HCT116 (cell line): ENCODE measurements around the gene YKT6. TPM values are rescaled to one million over a fixed set of nuclear protein-coding genes. Genes with fewer than 3 reads are reported as not detected.

ENCODE experiments used
- ATAC-seq: fragments of 200-7000 bp; cut with Tn5 transposase; 2 replicates; pipeline ENCODE4 v1.9.1; 2020; ENCODE audit warnings: mild to moderate bottlenecking, moderate library complexity
- BruUV-seq: library from RNA; stranded (reverse); fragments of 400-500 nt; replicated peaks from 2 replicates; lab custom pipeline; 2021; lab: Mats Ljungman, UMichigan
- CTCF ChIA-PET: fragments of 300-600 bp; sonication (Branson Sonifier 250); formaldehyde crosslinking; loops from one replicate; lab custom pipeline; 2021; ENCODE audit warnings: antibody characterized with exemption; lab: Charles Lee
- POLR2A ChIA-PET: fragments of 300-600, 350-600 bp; sonication (Branson Sonifier 250); formaldehyde crosslinking; loops from one replicate; lab custom pipeline; 2021; ENCODE audit warnings: antibody characterized with exemption; lab: Charles Lee
- RAD21 ChIA-PET, 2 experiments: fragments of 300-600 bp; sonication (Branson Sonifier 250); formaldehyde crosslinking; loops; one replicate each; lab custom pipeline; 2023; ENCODE audit warnings: low total read pairs in 2 of 2; ENCODE audit not compliant: uncharacterized antibody in 2 of 2, unreplicated experiment in 2 of 2, low non-redundant PET in 1 of 2; lab: Charles Lee
- DNase-seq: peaks from one replicate; pipeline ENCODE4 v3.0.0-alpha.2; 2010; ENCODE audit warnings: low read depth, low spot score
- H2AFZ ChIP-seq: fragments of 200-600 bp; shearing (Covaris generic), sonication (generic); 2 replicates; pipeline ENCODE4 v1.6.1; 2017; ENCODE audit warnings: low read depth, mixed run types, mixed read lengths, antibody characterized with exemption, low read length; ENCODE audit not compliant: poor library complexity, severe bottlenecking
- H3K27ac ChIP-seq: 2 replicates; pipeline ENCODE4 v1.5.1; 2012; ENCODE audit warnings: low read depth, low read length
- H3K27me3 ChIP-seq: fragments of 200-600 bp; sonication (generic); 2 replicates; pipeline ENCODE4 v1.6.1; 2016; ENCODE audit warnings: mixed run types, low read length, mixed read lengths; ENCODE audit not compliant: insufficient read depth
- H3K36me3 ChIP-seq, 2 experiments: fragments of 200-500 bp in 1 of 2; fragments of 200-600 bp in 1 of 2; sonication (Bioruptor generic) in 1 of 2; sonication (generic) in 1 of 2; 2 replicates each; pipeline versions ENCODE4 v1.5.1 to v1.6.1; 2014 to 2016; ENCODE audit warnings: low read length in 2 of 2, inconsistent platforms in 1 of 2, mixed read lengths in 1 of 2, mixed run types in 1 of 2; ENCODE audit not compliant: insufficient read depth in 2 of 2, control insufficient read depth in 1 of 2
- H3K4me1 ChIP-seq, 2 experiments: fragments of 200-600 bp in 1 of 2; sonication (generic) in 1 of 2; 2 replicates each; pipeline versions ENCODE4 v1.5.1 to v1.6.1; 2012 to 2017; ENCODE audit warnings: low read length in 2 of 2, inconsistent platforms in 1 of 2, mild to moderate bottlenecking in 1 of 2, mixed read lengths in 1 of 2, mixed run types in 1 of 2, moderate library complexity in 1 of 2; ENCODE audit not compliant: insufficient read depth in 2 of 2, control insufficient read depth in 1 of 2
- H3K4me2 ChIP-seq: fragments of 200-600 bp; sonication (generic); 2 replicates; pipeline ENCODE4 v1.6.1; 2017; ENCODE audit warnings: mixed run types, low read length, mixed read lengths
- H3K4me3 ChIP-seq, 2 experiments: fragments of 200-600 bp in 1 of 2; sonication (generic) in 1 of 2; replicated peaks in 1 of 2; 2 replicates each; pipeline ENCODE4 v1.5.1; 2011 to 2016; ENCODE audit warnings: low read length in 2 of 2, control low read depth in 1 of 2, low read depth in 1 of 2, mild to moderate bottlenecking in 1 of 2, mixed read lengths in 1 of 2, mixed run types in 1 of 2
- H3K79me2 ChIP-seq: fragments of 200-600 bp; sonication (generic); 2 replicates; pipeline ENCODE4 v1.6.1; 2017; ENCODE audit warnings: mild to moderate bottlenecking, mixed run types, low read length, moderate library complexity, mixed read lengths; ENCODE audit not compliant: insufficient read depth
- H3K9ac ChIP-seq: fragments of 200-600 bp; sonication (generic); 2 replicates; pipeline ENCODE4 v1.6.1; 2016; ENCODE audit warnings: low read length, mixed read lengths
- H3K9me2 ChIP-seq: fragments of 200-600 bp; sonication (generic), shearing (Covaris generic); 2 replicates; pipeline ENCODE4 v1.6.1; 2017; ENCODE audit warnings: mixed run types, mild to moderate bottlenecking, moderate library complexity; ENCODE audit not compliant: insufficient read depth
- H3K9me3 ChIP-seq, 2 experiments: fragments of 200-500 bp in 1 of 2; fragments of 200-600 bp in 1 of 2; sonication (Bioruptor generic) in 1 of 2; sonication (generic) in 1 of 2; 2 replicates each; pipeline ENCODE4 v1.6.1; 2014 to 2017; ENCODE audit warnings: low read length in 2 of 2, mixed read lengths in 2 of 2, inconsistent platforms in 1 of 2, low read depth in 1 of 2, mild to moderate bottlenecking in 1 of 2, mixed run types in 1 of 2, moderate library complexity in 1 of 2; ENCODE audit not compliant: control insufficient read depth in 1 of 2, insufficient read depth in 1 of 2
- H4K20me1 ChIP-seq: fragments of 200-600 bp; sonication (generic), shearing (Covaris generic); 2 replicates; pipeline ENCODE4 v1.6.1; 2017; ENCODE audit warnings: mixed run types, mild to moderate bottlenecking, moderate library complexity; ENCODE audit not compliant: insufficient read depth
- CBX3 ChIP-seq: IDR thresholded peaks from 2 replicates; pipeline ENCODE4 v1.6.1; 2012; ENCODE audit warnings: low read depth
- CEBPB ChIP-seq: IDR thresholded peaks from 2 replicates; pipeline ENCODE4 v1.6.1; 2012; ENCODE audit warnings: low read depth
- EZH2 ChIP-seq: fragments of 200-600 bp; sonication (generic); IDR thresholded peaks from 2 replicates; pipeline ENCODE4 v1.6.1; 2017; ENCODE audit warnings: antibody characterized with exemption, mixed run types
- EZH2phosphoT487 ChIP-seq: fragments of 200-600 bp; IDR thresholded peaks from 2 replicates; pipeline ENCODE4 v1.6.1; 2018; ENCODE audit warnings: antibody characterized with exemption, borderline replicate concordance
- MAX ChIP-seq: IDR thresholded peaks from 2 replicates; pipeline ENCODE4 v1.6.1; 2012
- POLR2A ChIP-seq: IDR thresholded peaks from 2 replicates; pipeline ENCODE4 v1.7.0; 2011; ENCODE audit warnings: borderline replicate concordance; ENCODE audit not compliant: insufficient read depth, insufficient read length; ENCODE audit errors: extremely low read depth
- POLR2AphosphoS5 ChIP-seq: IDR thresholded peaks from 2 replicates; pipeline ENCODE4 v1.6.1; 2011; ENCODE audit warnings: mild to moderate bottlenecking, low read depth, low read length, moderate library complexity
- RAD21 ChIP-seq: IDR thresholded peaks from 2 replicates; pipeline ENCODE4 v1.6.1; 2012; ENCODE audit warnings: low read depth, mild to moderate bottlenecking
- REST ChIP-seq: IDR thresholded peaks from 2 replicates; pipeline ENCODE4 v1.6.1; 2012; ENCODE audit warnings: low read depth
- SP1 ChIP-seq: IDR thresholded peaks from 2 replicates; pipeline ENCODE4 v1.6.1; 2012; ENCODE audit warnings: low read depth
- SRF ChIP-seq: IDR thresholded peaks from 2 replicates; pipeline ENCODE4 v1.6.1; 2012; ENCODE audit warnings: low read depth
- ZBTB33 ChIP-seq: IDR thresholded peaks from 2 replicates; pipeline ENCODE4 v1.6.1; 2011; ENCODE audit warnings: mild to moderate bottlenecking, low read length, moderate library complexity; ENCODE audit not compliant: insufficient replicate concordance; ENCODE audit errors: extremely low read depth
- ZFX ChIP-seq: fragments of 450-650 bp; IDR thresholded peaks from 2 replicates; pipeline ENCODE4 v1.6.1; 2017
- ZNF274 ChIP-seq: fragments of 200-500 bp; sonication (Bioruptor generic); IDR thresholded peaks from 2 replicates; pipeline ENCODE4 v1.6.1; 2014; ENCODE audit warnings: mild to moderate bottlenecking, low read depth, low read length, inconsistent platforms
- intact Hi-C: fragments of 100-400 bp; cut with micrococcal nuclease; formaldehyde crosslinking; loops from 2 replicates; pipeline ENCODE4 v1.10.0; 2022
- total RNA-seq: library from RNA; stranded (reverse); gene quantifications from one replicate; pipeline ENCODE4 v1.2.1, GENCODE V29; 2021; ENCODE audit not compliant: unreplicated experiment

YKT6 gene
- total RNA-seq, 1 experiment from 2014 or later: 84.8 TPM

GRCh38 chr7:44222776-44223261 lies 22.0 kb downstream of the YKT6 start:
- H3K4me2 ChIP-seq: no peak overlapping the region
- H3K4me1 ChIP-seq: no peaks in the 10 kb centered on the region
- CTCF ChIA-PET: interaction anchor here (2.4 kb wide), 1 partner anchor 18 kb away, joined by 6 read pairs; no protein-coding TSS in a partner anchor
- POLR2A ChIA-PET: no interaction called here
- H3K9me2 ChIP-seq: no peaks in the 10 kb centered on the region
- H3K36me3 ChIP-seq: no peaks in the 10 kb centered on the region
- H3K4me3 ChIP-seq: no peak overlapping the region
- H4K20me1 ChIP-seq: no peaks in the 10 kb centered on the region
- H2AFZ ChIP-seq: no peak overlapping the region
- no peaks in the 10 kb centered on the region for H3K79me2 ChIP-seq
- ATAC-seq: no peak
- BruUV-seq: no TSS peak
- TF ChIP-seq SRF: no peak
- no peak for TF ChIP-seq MAX
- no peak for TF ChIP-seq CBX3
- TF ChIP-seq ZBTB33: no peak
- no peak for TF ChIP-seq POLR2A
- TF ChIP-seq SP1: no peak
- TF ChIP-seq EZH2: no peak
- no peak for TF ChIP-seq EZH2phosphoT487
- TF ChIP-seq RAD21: no peak
- no peak for TF ChIP-seq POLR2AphosphoS5
- no peak for TF ChIP-seq CEBPB
- no peak for TF ChIP-seq ZNF274
- no peak for TF ChIP-seq ZFX
- TF ChIP-seq REST: no peak
- H3K27me3 ChIP-seq: no peaks in the 10 kb centered on the region
- H3K27ac ChIP-seq: no peak overlapping the region
- H3K9ac ChIP-seq: no peak overlapping the region
- no peak for DNase-seq
- H3K9me3 ChIP-seq: no peaks in the 10 kb centered on the region
- RAD21 ChIA-PET: no interaction called here
- intact Hi-C loops: no loop called here
